Measurements from ENCODE around the gene AAK1.

DNA sequence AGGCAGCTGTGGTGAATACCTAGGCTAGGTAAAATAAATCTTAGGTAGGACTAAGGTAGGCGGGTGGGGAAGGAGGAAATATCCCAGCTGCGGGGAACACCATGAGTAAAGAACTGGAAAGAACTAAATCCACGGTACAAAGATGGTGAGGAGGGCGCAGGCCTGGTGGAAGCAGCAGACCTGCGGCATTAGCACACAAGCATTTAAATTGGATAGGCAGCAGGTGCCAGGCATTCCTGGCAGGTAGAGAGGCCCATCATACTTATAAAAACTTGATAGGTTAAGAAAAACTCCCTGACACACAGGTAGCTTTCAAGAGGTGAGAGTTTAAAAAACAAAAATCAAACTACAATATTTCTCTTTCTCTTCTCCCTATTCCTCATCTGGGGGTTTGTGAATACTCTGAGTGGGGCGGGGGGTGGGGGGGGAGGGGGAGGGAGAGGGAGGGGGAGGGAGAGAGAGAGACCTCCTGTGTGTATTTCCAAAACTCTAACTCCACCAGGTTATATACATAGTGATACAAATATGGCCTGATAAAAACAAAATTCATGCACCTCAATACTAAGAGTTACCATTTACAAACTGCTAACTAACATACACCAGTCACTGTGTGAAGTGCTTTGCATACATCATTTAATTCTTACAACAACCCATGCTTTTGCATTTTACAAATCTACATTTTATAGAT, 13.5 kb downstream of the AAK1 start:
- no peak for TF ChIP-seq EZH2 (IDR thresholded peaks at IDR 0.05; ENCODE audit: borderline replicate concordance, low read length)
- no peak for TF ChIP-seq CTCF (conservative IDR thresholded peaks at IDR 0.05 in 1 of 2, IDR thresholded peaks at IDR 0.05 in 1 of 2; ENCODE audit: extremely low read depth in 1 of 2, insufficient read depth in 1 of 2, low read depth in 1 of 2, low read length in 2 of 2)
